ENCODE data around the gene PIK3C3. TPM values are rescaled to one million over a fixed set of nuclear protein-coding genes. Genes with fewer than 3 reads are reported as not detected.

PIK3C3 gene
- total and polyA plus RNA-seq, 9 of the 15 experiments (the other 6 are each of a cell fraction or from before 2014, with no cell fraction given): 27.0 to 101 (median 42.9) TPM

DNA sequence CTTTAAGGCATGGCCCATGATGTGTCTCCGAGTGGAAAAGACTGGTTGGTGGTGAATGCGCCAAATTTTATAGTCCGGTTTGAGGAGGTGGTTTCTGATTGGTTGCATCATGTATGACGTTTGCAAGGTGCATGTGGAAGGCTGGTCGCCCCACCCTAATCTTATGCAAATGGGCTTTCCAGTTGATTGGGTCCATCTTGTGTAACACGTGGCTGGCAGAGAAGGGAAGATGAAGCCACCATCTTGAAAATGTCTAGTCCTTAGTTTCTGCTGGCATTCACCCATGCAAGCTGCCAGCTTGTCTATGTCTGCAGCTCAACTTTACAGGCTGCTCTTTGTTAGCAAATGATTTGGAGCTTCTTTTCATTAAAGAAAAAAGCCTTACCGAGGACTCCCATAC, 132.2 kb downstream of the PIK3C3 start (continued):
- TF ChIP-seq, protein P1, sequence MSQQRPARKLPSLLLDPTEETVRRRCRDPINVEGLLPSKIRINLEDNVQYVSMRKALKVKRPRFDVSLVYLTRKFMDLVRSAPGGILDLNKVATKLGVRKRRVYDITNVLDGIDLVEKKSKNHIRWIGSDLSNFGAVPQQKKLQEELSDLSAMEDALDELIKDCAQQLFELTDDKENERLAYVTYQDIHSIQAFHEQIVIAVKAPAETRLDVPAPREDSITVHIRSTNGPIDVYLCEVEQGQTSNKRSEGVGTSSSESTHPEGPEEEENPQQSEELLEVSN (IDR thresholded peaks at IDR 0.05; ENCODE audit: borderline replicate concordance in 1 of 2, extremely low read depth in 1 of 2, insufficient read depth in 1 of 2, insufficient read length in 1 of 2, low read depth in 1 of 2, low read length in 1 of 2, poor library complexity in 1 of 2, severe bottlenecking in 1 of 2): no peak
- no peak for TF ChIP-seq RBM14 (IDR thresholded peaks at IDR 0.05; ENCODE audit: borderline replicate concordance, insufficient read depth, low read depth, low read length)
- TF ChIP-seq ZBTB1 (CRISPR knock-in tag; IDR thresholded peaks at IDR 0.05; ENCODE audit: borderline replicate concordance, low read depth): no peak
- no peak for TF ChIP-seq ZNF431 (CRISPR knock-in tag; IDR thresholded peaks at IDR 0.05)
- TF ChIP-seq, protein P2, sequence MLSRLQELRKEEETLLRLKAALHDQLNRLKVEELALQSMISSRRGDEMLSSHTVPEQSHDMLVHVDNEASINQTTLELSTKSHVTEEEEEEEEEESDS (CRISPR knock-in tag; IDR thresholded peaks at IDR 0.05): no peak
- TF ChIP-seq, protein P3, sequence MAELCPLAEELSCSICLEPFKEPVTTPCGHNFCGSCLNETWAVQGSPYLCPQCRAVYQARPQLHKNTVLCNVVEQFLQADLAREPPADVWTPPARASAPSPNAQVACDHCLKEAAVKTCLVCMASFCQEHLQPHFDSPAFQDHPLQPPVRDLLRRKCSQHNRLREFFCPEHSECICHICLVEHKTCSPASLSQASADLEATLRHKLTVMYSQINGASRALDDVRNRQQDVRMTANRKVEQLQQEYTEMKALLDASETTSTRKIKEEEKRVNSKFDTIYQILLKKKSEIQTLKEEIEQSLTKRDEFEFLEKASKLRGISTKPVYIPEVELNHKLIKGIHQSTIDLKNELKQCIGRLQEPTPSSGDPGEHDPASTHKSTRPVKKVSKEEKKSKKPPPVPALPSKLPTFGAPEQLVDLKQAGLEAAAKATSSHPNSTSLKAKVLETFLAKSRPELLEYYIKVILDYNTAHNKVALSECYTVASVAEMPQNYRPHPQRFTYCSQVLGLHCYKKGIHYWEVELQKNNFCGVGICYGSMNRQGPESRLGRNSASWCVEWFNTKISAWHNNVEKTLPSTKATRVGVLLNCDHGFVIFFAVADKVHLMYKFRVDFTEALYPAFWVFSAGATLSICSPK (IDR thresholded peaks at IDR 0.05; ENCODE audit: borderline replicate concordance): no peak
- TF ChIP-seq CEBPG (CRISPR knock-in tag; IDR thresholded peaks at IDR 0.05): no peak
- TF ChIP-seq CEBPG (tag; conservative IDR thresholded peaks at IDR 0.05 in 1 of 2, IDR thresholded peaks at IDR 0.05 in 1 of 2): peak in 1 of 2 experiments; percentile 38; a peak in 1 of 4 replicates
- no peak for TF ChIP-seq ZSCAN29 (IDR thresholded peaks at IDR 0.05)
- no peak for TF ChIP-seq BMI1 (IDR thresholded peaks at IDR 0.05; ENCODE audit: low read length)
- TF ChIP-seq SETDB1 (IDR thresholded peaks at IDR 0.05; ENCODE audit: low read length): no peak
- TF ChIP-seq, protein P4, sequence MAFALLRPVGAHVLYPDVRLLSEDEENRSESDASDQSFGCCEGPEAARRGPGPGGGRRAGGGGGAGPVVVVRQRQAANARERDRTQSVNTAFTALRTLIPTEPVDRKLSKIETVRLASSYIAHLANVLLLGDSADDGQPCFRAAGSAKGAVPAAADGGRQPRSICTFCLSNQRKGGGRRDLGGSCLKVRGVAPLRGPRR (CRISPR knock-in tag; IDR thresholded peaks at IDR 0.05): no peak
- TF ChIP-seq, protein P5, sequence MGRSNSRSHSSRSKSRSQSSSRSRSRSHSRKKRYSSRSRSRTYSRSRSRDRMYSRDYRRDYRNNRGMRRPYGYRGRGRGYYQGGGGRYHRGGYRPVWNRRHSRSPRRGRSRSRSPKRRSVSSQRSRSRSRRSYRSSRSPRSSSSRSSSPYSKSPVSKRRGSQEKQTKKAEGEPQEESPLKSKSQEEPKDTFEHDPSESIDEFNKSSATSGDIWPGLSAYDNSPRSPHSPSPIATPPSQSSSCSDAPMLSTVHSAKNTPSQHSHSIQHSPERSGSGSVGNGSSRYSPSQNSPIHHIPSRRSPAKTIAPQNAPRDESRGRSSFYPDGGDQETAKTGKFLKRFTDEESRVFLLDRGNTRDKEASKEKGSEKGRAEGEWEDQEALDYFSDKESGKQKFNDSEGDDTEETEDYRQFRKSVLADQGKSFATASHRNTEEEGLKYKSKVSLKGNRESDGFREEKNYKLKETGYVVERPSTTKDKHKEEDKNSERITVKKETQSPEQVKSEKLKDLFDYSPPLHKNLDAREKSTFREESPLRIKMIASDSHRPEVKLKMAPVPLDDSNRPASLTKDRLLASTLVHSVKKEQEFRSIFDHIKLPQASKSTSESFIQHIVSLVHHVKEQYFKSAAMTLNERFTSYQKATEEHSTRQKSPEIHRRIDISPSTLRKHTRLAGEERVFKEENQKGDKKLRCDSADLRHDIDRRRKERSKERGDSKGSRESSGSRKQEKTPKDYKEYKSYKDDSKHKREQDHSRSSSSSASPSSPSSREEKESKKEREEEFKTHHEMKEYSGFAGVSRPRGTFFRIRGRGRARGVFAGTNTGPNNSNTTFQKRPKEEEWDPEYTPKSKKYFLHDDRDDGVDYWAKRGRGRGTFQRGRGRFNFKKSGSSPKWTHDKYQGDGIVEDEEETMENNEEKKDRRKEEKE (IDR thresholded peaks at IDR 0.05; ENCODE audit: borderline replicate concordance in 1 of 2, control insufficient read depth in 1 of 2, low read depth in 2 of 2, low read length in 1 of 2): no peak
- TF ChIP-seq SMARCC2 (IDR thresholded peaks at IDR 0.05; ENCODE audit: low read depth): no peak
- no peak for TF ChIP-seq ASH1L (IDR thresholded peaks at IDR 0.05; ENCODE audit: borderline replicate concordance, low read depth, partially characterized antibody)
- TF ChIP-seq BRF1 (IDR thresholded peaks at IDR 0.05; ENCODE audit: borderline replicate concordance, extremely low read depth, insufficient read length): no peak
- TF ChIP-seq, protein P6, sequence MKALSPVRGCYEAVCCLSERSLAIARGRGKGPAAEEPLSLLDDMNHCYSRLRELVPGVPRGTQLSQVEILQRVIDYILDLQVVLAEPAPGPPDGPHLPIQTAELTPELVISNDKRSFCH (CRISPR knock-in tag; IDR thresholded peaks at IDR 0.05): no peak
- TF ChIP-seq, protein P6 (tag; IDR thresholded peaks at IDR 0.05): no peak
- TF ChIP-seq CEBPB (tag; IDR thresholded peaks at IDR 0.05): no peak
- TF ChIP-seq, protein P7, sequence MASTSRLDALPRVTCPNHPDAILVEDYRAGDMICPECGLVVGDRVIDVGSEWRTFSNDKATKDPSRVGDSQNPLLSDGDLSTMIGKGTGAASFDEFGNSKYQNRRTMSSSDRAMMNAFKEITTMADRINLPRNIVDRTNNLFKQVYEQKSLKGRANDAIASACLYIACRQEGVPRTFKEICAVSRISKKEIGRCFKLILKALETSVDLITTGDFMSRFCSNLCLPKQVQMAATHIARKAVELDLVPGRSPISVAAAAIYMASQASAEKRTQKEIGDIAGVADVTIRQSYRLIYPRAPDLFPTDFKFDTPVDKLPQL (IDR thresholded peaks at IDR 0.05; ENCODE audit: extremely low read depth, insufficient read length): no peak
- TF ChIP-seq HDGF (IDR thresholded peaks at IDR 0.05): no peak
